GM19240 (cell line): ENCODE results near the gene NXN.
"Not testable (repeated sequence)": the region's sequence is repeated elsewhere in the genome, so short reads cannot be mapped to it uniquely, and the experiment has no call there.

Source experiments
- DNase-seq: peaks from one replicate; pipeline ENCODE4 v3.0.0; 2011; ENCODE audit warnings: low spot score; ENCODE audit not compliant: insufficient read length

NXN gene

GRCh38 chr17:956905-957304 is 22.7 kb downstream of the NXN start:
- no peak for DNase-seq

GRCh38 chr17:954431-955164 is 25.0 kb downstream of the NXN start:
- DNase-seq, result no peak

- no peak for DNase-seq
Observed at GRCh38 chr17:953767-954166, 25.8 kb downstream of the NXN start.

GRCh38 chr17:952592-952991 is 27.0 kb downstream of the NXN start:
- not testable (repeated sequence) for DNase-seq

- no peak for DNase-seq
Observed at GRCh38 chr17:951325-952132, 28.0 kb downstream of the NXN start.

GRCh38 chr17:949623-950303 is 29.8 kb downstream of the NXN start:
- DNase-seq, result no peak

- no peak for DNase-seq
Observed at GRCh38 chr17:948284-948852, 31.2 kb downstream of the NXN start.

GRCh38 chr17:946510-947236 is 32.9 kb downstream of the NXN start:
- DNase-seq, result no peak

- DNase-seq, result no peak
Observed at GRCh38 chr17:945672-946071, 33.9 kb downstream of the NXN start.

GRCh38 chr17:944266-944826 is 35.2 kb downstream of the NXN start:
- no peak for DNase-seq

GRCh38 chr17:935485-935884 is 44.1 kb downstream of the NXN start:
- no peak for DNase-seq

GRCh38 chr17:933312-934073 is 46.1 kb downstream of the NXN start:
- no peak for DNase-seq

- no peak for DNase-seq
Observed at GRCh38 chr17:930258-930657, 49.3 kb downstream of the NXN start.

GRCh38 chr17:929586-929985 is 50.0 kb downstream of the NXN start:
- no peak for DNase-seq

- no peak for DNase-seq
Observed at GRCh38 chr17:927611-928461, 51.7 kb downstream of the NXN start.

- DNase-seq, result no peak
Observed at GRCh38 chr17:925817-926216, 53.8 kb downstream of the NXN start.

- no peak for DNase-seq
Observed at GRCh38 chr17:924711-925475, 54.7 kb downstream of the NXN start.

GRCh38 chr17:924306-924705 is 55.3 kb downstream of the NXN start:
- not testable (repeated sequence) for DNase-seq
